ENCODE data around the gene CRTC3. TPM values are rescaled to one million over a fixed set of nuclear protein-coding genes. Genes with fewer than 3 reads are reported as not detected.
"Not testable (repeated sequence)": the region's sequence is repeated elsewhere in the genome, so short reads cannot be mapped to it uniquely, and the experiment has no call there.

CRTC3 gene
- total RNA-seq, 2 experiments from 2014 or later, result 86.0 to 89.3 TPM

GRCh38 chr15:90677807-90678790, 148.4 kb downstream of the CRTC3 start:
- H3K4me1 Mint-ChIP-seq, result peaks cover 44% of the 10 kb centered on the region
- no peaks in the 10 kb centered on the region for H3K9me3 Mint-ChIP-seq
- POLR2A ChIA-PET, result interaction anchor here (0.6 to 4.7 kb wide), 16 partner anchors 8 to 225 kb away, joined by 3 to 60 read pairs (median 4); partner anchors contain the start of genes BLM and MAN2A2
- H3K4me3 Mint-ChIP-seq, result peak overlapping the region; percentile 38
- CTCF ChIA-PET, result interaction anchor here (1.2 to 3.1 kb wide), 4 partner anchors 11 to 30 kb away, joined by 3 to 13 read pairs (median 4); no protein-coding TSS in a partner anchor
- H3K36me3 Mint-ChIP-seq (ENCODE audit: low read depth), result peaks cover 5% of the 10 kb centered on the region
- H3K27me3 Mint-ChIP-seq, result peaks cover 11% of the 10 kb centered on the region
- DNase-seq, result no peak
- H3K27ac Mint-ChIP-seq, result peak overlapping the region; percentile 94

GRCh38 chr15:90679959-90680358, 150.2 kb downstream of the CRTC3 start:
- Mint-ChIP-seq H3K27me3 (peaks cover 3% of the 10 kb centered on the region), H3K9me3 (no peaks in the 10 kb centered on the region), H3K36me3 (ENCODE audit: low read depth) (peaks cover 10% of the 10 kb centered on the region), H3K27ac (no peak overlapping the region), H3K4me3 (no peak overlapping the region), H3K4me1 (peaks cover 47% of the 10 kb centered on the region)
- POLR2A ChIA-PET, result no interaction called here
- DNase-seq, result no peak
- CTCF ChIA-PET, result no interaction called here

DNA sequence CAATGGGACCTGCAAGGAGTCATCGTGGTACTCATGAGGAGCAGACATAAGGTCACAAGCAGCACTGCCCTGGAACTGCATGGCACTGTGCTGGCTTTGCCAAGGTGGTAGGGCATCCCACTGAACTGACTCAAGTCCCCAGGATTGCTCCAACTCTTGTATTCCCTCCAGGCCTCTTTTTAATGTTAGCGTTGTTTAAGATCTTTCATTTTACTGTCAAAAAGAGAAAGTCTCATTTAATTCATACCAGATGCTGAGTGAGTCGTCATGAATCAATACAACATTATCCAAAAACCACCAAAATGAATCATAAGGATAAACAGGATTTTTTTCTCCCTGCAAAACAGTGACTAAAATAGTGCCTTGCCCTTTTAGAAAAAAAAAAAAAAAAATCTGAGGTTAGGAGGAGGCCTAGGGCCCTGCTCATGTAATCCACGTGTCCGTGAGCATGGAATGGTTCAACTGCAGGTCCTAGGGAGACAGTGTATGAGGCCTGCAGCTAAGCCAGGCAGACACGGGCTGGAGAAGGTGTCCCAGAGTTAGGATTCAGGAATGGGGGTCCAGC, 150.7 kb downstream of the CRTC3 start:
- no peak for DNase-seq
- H3K27me3 Mint-ChIP-seq, result peaks cover under 1% of the 10 kb centered on the region
- H3K27ac Mint-ChIP-seq, result no peak overlapping the region
- ChIA-PET CTCF (no interaction called here), POLR2A (interaction anchor here (1.0 kb wide), 1 partner anchor 37 kb away, joined by 3 read pairs; the partner anchor contains the start of gene BLM)
- H3K36me3 Mint-ChIP-seq (ENCODE audit: low read depth), result peaks cover 10% of the 10 kb centered on the region
- no peaks in the 10 kb centered on the region for H3K9me3 Mint-ChIP-seq
- H3K4me1 Mint-ChIP-seq, result peaks cover 47% of the 10 kb centered on the region
- H3K4me3 Mint-ChIP-seq, result no peak overlapping the region

GRCh38 chr15:90681056-90681455, 151.3 kb downstream of the CRTC3 start:
- Mint-ChIP-seq H3K36me3 (ENCODE audit: low read depth) (peaks cover 10% of the 10 kb centered on the region), H3K27me3 (no peaks in the 10 kb centered on the region), H3K4me1 (peaks cover 51% of the 10 kb centered on the region), H3K27ac (no peak overlapping the region), H3K9me3 (no peaks in the 10 kb centered on the region), H3K4me3 (no peak overlapping the region)
- CTCF ChIA-PET, result no interaction called here
- DNase-seq, result no peak
- POLR2A ChIA-PET, result interaction anchor here (1.0 kb wide), 1 partner anchor 36 kb away, joined by 3 read pairs; the partner anchor contains the start of gene BLM

DNA sequence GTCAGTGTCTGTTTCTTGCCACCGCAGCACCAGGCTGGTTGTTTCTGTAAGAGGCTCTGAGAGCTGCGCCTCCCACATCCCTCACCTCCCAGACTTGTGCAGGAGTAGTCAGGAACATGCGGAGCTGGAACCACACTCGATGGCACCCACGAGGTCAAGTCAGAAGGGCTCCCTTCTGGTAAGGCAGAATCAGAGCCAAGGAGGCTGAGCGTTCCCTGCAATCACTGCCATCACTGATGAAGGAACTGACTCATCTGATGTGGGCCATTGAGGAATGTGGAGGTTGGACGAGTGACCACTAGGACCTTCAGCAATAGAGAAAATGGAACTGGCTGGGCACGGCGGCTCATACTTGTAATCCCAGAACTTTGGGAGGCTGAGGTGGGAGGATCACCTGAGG, 151.8 kb downstream of the CRTC3 start:
- POLR2A ChIA-PET, result interaction anchor here (1.0 kb wide), 1 partner anchor 36 kb away, joined by 3 read pairs; the partner anchor contains the start of gene BLM
- peaks cover 54% of the 10 kb centered on the region for H3K4me1 Mint-ChIP-seq
- CTCF ChIA-PET, result interaction anchor here (0.5 kb wide), 1 partner anchor 30 kb away, joined by 3 read pairs; no protein-coding TSS in a partner anchor
- H3K27ac Mint-ChIP-seq, result no peak overlapping the region
- H3K36me3 Mint-ChIP-seq (ENCODE audit: low read depth), result peaks cover 10% of the 10 kb centered on the region
- no peak overlapping the region for H3K4me3 Mint-ChIP-seq
- H3K27me3 Mint-ChIP-seq, result no peaks in the 10 kb centered on the region
- DNase-seq, result no peak
- H3K9me3 Mint-ChIP-seq, result no peaks in the 10 kb centered on the region

DNA sequence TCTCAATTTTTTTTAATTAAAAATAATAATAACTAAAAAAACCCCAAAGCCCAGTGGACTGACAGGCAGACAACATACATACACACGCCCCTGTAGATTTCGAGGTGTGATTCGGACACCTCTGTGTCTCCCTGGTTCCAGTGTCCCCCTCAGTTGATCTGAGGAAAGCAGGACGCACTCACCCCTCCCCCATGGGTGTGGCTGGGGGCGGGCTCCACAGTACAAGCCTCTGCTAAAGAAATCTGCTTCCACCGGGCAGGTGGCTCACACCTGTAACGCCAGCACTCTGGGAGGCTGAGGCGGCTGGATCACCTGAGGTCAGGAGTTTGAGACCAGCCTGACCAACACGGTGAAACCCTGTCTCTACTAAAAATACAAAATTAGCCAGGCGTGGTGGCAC, 153.6 kb downstream of the CRTC3 start:
- Mint-ChIP-seq H3K27ac (no peak overlapping the region), H3K27me3 (no peaks in the 10 kb centered on the region), H3K4me1 (peaks cover 61% of the 10 kb centered on the region), H3K4me3 (no peak overlapping the region), H3K36me3 (ENCODE audit: low read depth) (peaks cover 12% of the 10 kb centered on the region), H3K9me3 (peaks cover under 1% of the 10 kb centered on the region)
- no peak for DNase-seq
- ChIA-PET POLR2A (interaction anchor here (5.4 kb wide), 1 partner anchor 18 kb away, joined by 57 read pairs; no protein-coding TSS in a partner anchor), CTCF (no interaction called here)

DNA sequence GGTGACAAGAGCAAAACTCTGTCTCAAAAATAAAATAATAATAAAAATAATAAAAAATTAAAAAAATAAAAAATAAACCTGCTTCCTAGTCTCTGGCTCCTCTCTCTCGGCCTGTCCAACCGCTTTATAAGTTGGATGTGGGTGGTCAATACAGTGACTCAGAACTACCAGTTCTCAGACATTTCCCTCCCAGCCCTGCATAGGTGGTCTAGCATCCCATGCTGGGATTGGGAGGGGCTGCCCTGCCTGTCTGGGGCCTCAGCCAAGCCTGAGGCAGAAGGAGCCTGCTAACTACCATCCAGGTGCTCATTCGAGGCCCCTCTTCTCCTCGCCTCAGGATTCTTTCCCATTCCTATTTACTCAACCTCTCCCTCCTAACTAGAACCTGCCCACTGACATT, 154.2 kb downstream of the CRTC3 start:
- POLR2A ChIA-PET, result interaction anchor here (5.4 kb wide), 1 partner anchor 18 kb away, joined by 57 read pairs; no protein-coding TSS in a partner anchor
- Mint-ChIP-seq H3K27me3 (no peaks in the 10 kb centered on the region), H3K9me3 (peaks cover 2% of the 10 kb centered on the region), H3K4me1 (peaks cover 59% of the 10 kb centered on the region), H3K36me3 (ENCODE audit: low read depth) (peaks cover 13% of the 10 kb centered on the region), H3K4me3 (no peak overlapping the region), H3K27ac (peak overlapping the region; percentile 50)
- CTCF ChIA-PET, result no interaction called here
- DNase-seq, result no peak

- H3K9me3 Mint-ChIP-seq, result peaks cover 2% of the 10 kb centered on the region
- ChIA-PET CTCF (no interaction called here), POLR2A (interaction anchor here (2.9 to 5.4 kb wide), 2 partner anchors 19 to 25 kb away, joined by 26 to 57 read pairs; no protein-coding TSS in a partner anchor)
- no peak overlapping the region for H3K4me3 Mint-ChIP-seq
- H3K36me3 Mint-ChIP-seq (ENCODE audit: low read depth), result peaks cover 14% of the 10 kb centered on the region
- H3K27me3 Mint-ChIP-seq, result no peaks in the 10 kb centered on the region
- H3K4me1 Mint-ChIP-seq, result peaks cover 56% of the 10 kb centered on the region
- DNase-seq, result no peak
- peak overlapping the region; percentile 50 for H3K27ac Mint-ChIP-seq
Measured at GRCh38 chr15:90684281-90684680, 154.6 kb downstream of the CRTC3 start.

GRCh38 chr15:90685591-90686434, 156.1 kb downstream of the CRTC3 start:
- Mint-ChIP-seq H3K36me3 (ENCODE audit: low read depth) (peaks cover 19% of the 10 kb centered on the region), H3K4me3 (peak overlapping the region; percentile 15), H3K9me3 (peaks cover 7% of the 10 kb centered on the region), H3K4me1 (peaks cover 48% of the 10 kb centered on the region), H3K27me3 (no peaks in the 10 kb centered on the region), H3K27ac (peak overlapping the region; percentile 100)
- ChIA-PET CTCF (interaction anchor here (1.0 to 2.6 kb wide), 7 partner anchors 30 to 384 kb away, joined by 3 to 15 read pairs (median 5); partner anchors contain the start of gene HDDC3), POLR2A (interaction anchor here (0.6 to 5.4 kb wide), 13 partner anchors 8 to 297 kb away, joined by 3 to 57 read pairs (median 5); partner anchors contain the start of genes BLM, HDDC3 and UNC45A)
- DNase-seq, result no peak

DNA sequence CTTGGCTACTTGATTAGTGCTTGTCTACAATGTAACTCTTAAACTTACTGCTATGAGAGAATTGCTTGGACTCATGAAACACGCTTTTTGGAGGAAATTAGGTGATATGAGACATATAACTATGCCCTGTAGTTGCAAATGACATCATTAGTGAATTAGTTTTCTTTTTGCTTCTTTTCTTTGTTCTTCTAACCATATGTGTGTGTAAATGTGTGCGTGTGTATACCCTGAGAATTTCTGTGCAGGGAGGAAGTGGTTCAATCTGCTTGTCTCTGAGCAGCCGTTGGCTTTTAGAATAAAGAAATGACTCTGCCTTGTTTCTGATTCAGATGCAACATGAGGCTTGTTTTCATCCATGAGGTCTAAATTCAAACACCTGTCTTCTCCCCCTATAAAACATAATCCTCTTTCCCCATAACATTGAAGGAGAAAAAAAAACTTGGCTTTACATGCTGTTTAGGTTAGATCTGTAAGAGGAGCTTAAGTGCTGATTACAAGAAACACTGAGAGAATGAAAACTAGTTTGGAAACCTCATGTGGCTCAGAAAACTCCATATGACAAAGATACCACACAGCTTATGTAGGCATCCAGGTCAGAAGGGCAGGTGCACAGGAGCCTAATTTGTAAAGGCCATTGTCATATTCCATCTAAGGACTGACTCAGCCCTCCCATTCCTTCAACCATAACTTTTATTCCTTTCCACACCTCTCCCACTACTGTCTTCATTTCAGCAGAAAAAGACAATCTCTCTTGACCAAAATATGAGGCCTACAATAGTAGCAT, 156.9 kb downstream of the CRTC3 start:
- H3K4me1 Mint-ChIP-seq, result peaks cover 54% of the 10 kb centered on the region
- peak overlapping the region; percentile 100 for H3K27ac Mint-ChIP-seq
- H3K9me3 Mint-ChIP-seq, result peaks cover 7% of the 10 kb centered on the region
- peak; percentile 56 for DNase-seq
- H3K4me3 Mint-ChIP-seq, result peak overlapping the region; percentile 15
- H3K36me3 Mint-ChIP-seq (ENCODE audit: low read depth), result peaks cover 20% of the 10 kb centered on the region
- POLR2A ChIA-PET, result interaction anchor here (0.6 to 5.4 kb wide), 16 partner anchors 9 to 298 kb away, joined by 3 to 57 read pairs (median 4); partner anchors contain the start of genes BLM, HDDC3 and UNC45A
- CTCF ChIA-PET, result interaction anchor here (0.9 to 2.6 kb wide), 8 partner anchors 10 to 385 kb away, joined by 3 to 15 read pairs (median 4); partner anchors contain the start of gene HDDC3
- H3K27me3 Mint-ChIP-seq, result no peaks in the 10 kb centered on the region

GRCh38 chr15:90689326-90689961, 159.7 kb downstream of the CRTC3 start:
- H3K27ac Mint-ChIP-seq, H3K27me3 Mint-ChIP-seq, H3K9me3 Mint-ChIP-seq, H3K4me3 Mint-ChIP-seq, DNase-seq: not testable (repeated sequence)
- Mint-ChIP-seq H3K36me3 (ENCODE audit: low read depth) (peaks cover 16% of the 10 kb centered on the region), H3K4me1 (peaks cover 74% of the 10 kb centered on the region)
- ChIA-PET POLR2A (interaction anchor here (1.0 to 1.4 kb wide), 3 partner anchors 12 to 150 kb away, joined by 3 to 4 read pairs (median 4); no protein-coding TSS in a partner anchor), CTCF (interaction anchor here (0.6 to 3.0 kb wide), 5 partner anchors 39 to 243 kb away, joined by 3 to 17 read pairs (median 3); partner anchors contain the start of gene HDDC3)

Data from activated CD4-positive, alpha-beta memory T cell treated with anti-CD3 and anti-CD28 coated beads, Interleukin-2, amount 10 ng/mL, durations not matched to agents 7 days and 5 days (primary cell).